ENCODE data around the gene PUSL1.

Gene PUSL1

GRCh38 chr1:1295154-1295923, 13.1 kb upstream of the PUSL1 start:
- DNase-seq: no peak

- no peak for DNase-seq
These were observed 12.0 kb upstream of the PUSL1 start for GRCh38 chr1:1296070-1297061.

- DNase-seq: no peak
These were observed 10.5 kb upstream of the PUSL1 start for GRCh38 chr1:1297802-1298424.

- DNase-seq: peak in 1 of 2 experiments; percentile 36
These were observed 9.3 kb upstream of the PUSL1 start for GRCh38 chr1:1298861-1299685.

- DNase-seq: no peak
These were observed 8.6 kb upstream of the PUSL1 start for GRCh38 chr1:1299686-1300351.

GRCh38 chr1:1300352-1300739, 8.1 kb upstream of the PUSL1 start:
- no peak for DNase-seq

- DNase-seq: no peak
These were observed 6.4 kb upstream of the PUSL1 start for GRCh38 chr1:1302006-1302430.

DNA sequence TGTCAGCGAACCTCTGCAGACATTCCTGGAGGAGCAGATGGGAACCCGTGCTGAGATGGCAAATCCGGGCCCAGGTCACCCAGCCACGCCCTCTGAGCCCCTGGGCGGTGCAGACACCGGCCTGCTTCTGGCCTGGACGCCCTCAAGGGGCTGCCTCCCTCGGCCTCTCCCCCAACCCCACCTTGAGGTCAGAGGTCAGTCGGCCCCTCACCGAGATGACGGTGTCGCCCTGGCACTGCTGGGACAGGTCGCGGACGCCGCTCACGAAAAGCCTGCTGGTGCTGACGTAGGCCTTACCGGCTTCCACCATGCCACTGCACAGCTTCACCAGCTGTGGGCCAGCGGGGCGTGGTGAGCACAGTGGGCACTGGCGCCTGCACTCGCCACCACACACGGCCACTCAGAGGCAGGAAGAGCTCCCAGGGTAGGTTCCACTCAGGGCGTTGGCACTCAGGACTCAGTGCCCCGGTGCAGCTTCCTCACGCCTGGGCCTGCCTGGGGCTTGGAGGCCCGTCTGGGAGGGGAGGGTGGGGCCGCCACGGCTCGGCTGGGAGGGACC, 5.4 kb upstream of the PUSL1 start:
- no peak for DNase-seq

DNA sequence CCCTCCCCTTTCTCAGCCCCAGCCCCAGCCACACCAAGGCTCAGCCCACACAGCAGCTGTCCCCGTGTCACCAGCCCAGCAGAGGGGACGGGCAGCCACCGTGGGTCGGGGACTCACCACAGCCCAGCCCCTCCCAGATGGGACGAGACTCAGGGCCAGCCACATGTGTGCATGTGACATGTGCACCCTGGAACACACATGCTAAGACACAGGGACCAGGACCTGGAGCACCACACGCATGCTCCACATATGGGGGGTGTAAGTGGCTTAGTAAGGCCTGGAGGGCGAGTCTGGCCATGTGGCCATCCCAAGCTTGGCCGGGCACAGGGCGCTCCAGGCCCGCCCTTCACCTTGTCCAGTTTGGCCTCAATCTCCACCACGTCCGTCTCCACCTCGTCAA, 4.7 kb upstream of the PUSL1 start:
- DNase-seq: no peak

- peak; percentile 94 to 96 for DNase-seq
These were observed 3.8 kb upstream of the PUSL1 start for GRCh38 chr1:1304331-1305299.

GRCh38 chr1:1305300-1306069, 2.9 kb upstream of the PUSL1 start:
- peak; percentile 82 to 91 for DNase-seq

- peak; percentile 70 to 73 for DNase-seq
These were observed 2.2 kb upstream of the PUSL1 start for GRCh38 chr1:1306070-1306660.

DNA sequence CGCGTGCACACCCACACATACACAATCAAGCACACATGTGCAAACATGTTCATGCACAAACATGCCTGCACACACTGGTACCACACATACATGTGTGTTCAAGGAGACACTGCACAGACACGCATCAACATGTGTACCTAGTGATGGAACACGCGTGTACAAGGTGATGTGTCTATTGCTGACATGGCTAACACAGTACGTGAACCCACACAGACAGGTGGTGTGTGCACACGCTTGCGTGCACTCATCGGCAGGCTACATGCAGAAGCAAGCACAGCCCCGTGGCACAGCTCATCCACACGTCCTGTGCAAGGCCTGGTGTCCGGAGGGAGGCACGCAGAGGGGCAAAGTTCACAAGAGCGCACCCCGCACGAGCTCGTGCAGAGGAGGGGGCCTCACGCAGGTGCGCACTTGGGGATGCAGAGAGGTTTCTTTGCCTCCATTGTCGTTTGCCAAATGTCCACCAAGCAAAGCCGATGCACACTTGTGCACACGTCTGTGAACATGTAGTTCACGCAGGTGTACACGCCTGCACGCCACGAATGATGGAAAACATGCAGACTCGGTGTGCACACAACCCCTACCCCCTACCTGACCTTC, 1.6 kb upstream of the PUSL1 start:
- DNase-seq: peak in 1 of 2 experiments; percentile 51

DNA sequence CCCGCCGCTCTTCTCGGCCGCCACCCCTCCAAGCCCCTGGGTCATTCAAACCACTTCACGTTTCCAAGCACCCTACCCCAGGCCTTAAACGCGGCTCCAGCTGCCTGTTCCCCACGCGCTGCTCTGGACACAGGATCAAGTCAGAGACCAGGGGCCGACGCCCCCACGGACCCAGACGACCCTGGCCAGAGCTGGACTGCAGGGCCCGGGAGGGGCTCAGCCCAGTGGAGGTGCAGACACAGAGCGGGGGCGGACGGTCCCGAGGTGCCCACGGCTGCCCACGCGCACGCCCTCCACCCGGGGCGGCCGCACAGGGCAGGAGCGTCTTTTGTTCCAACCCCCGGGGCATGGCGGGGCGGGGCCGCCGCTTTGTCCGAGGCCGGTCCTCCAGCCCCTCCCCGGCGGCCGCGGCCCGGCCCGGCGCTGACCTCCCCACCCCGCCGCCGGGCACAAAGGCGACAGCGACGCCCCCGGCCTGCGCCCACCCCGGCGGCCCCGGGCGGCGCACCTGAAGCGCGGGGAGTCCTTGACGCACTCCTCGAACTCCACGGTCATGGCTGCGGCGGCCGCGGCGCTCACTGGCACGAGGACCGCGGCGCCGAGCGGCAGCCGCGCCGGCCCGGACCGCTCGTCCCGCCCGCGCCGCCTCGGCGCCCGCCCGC, 1.0 kb upstream of the PUSL1 start:
- DNase-seq: no peak

GRCh38 chr1:1308756-1309250, 406 bp downstream of the PUSL1 start:
- no peak for DNase-seq

- DNase-seq: no peak
These were observed 1.1 kb downstream of the PUSL1 start for GRCh38 chr1:1309251-1310108.

DNA sequence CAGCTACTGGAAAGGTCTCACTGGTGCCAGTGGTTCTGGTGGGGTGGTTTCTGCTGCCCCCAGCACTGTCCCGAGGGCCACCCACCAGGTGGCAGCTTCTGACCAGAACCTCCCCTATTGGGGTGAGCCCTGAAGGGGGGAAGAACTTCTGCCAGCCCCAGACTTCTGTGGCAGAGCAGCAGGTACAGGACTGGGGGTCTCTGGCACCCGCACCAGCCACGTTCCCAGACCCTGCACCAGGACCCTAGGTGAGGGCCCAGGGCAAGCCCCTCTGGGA, 1.6 kb downstream of the PUSL1 start:
- no peak for DNase-seq

All from NCI-H446 (cell line).